HG03521 (cell line): Measurements from ENCODE around the gene KIF3A.

Source experiments
- ATAC-seq: cut with Tn5 transposase; IDR thresholded peaks from one replicate; pipeline ENCODE4 v1.9.1; 2021; ENCODE audit warnings: mild to moderate bottlenecking, moderate library complexity; ENCODE audit not compliant: unreplicated experiment

The KIF3A gene

GRCh38 chr5:132679717-132680380, 57.5 kb downstream of the KIF3A start:
- ATAC-seq: no peak

- ATAC-seq: no peak
These were observed 58.2 kb downstream of the KIF3A start for GRCh38 chr5:132679166-132679565.

GRCh38 chr5:132678735-132679134, 58.6 kb downstream of the KIF3A start:
- no peak for ATAC-seq

- ATAC-seq: no peak
These were observed 59.5 kb downstream of the KIF3A start for GRCh38 chr5:132677682-132678400.

- no peak for ATAC-seq
These were observed 60.2 kb downstream of the KIF3A start for GRCh38 chr5:132677191-132677590.

- no peak for ATAC-seq
These were observed 61.2 kb downstream of the KIF3A start for GRCh38 chr5:132675936-132676689.

GRCh38 chr5:132674671-132675506, 62.5 kb downstream of the KIF3A start:
- ATAC-seq: peak; percentile 84

- ATAC-seq: no peak
These were observed 63.3 kb downstream of the KIF3A start, which contains the start of gene IL4 for GRCh38 chr5:132673939-132674630. Gene IL4, plus strand, starts transcription at chr5:132673989. Its CDS starts 62 bp downstream, at chr5:132674051.

GRCh38 chr5:132673488-132673887, 63.9 kb downstream of the KIF3A start:
- ATAC-seq: no peak

GRCh38 chr5:132671000-132671399, 66.3 kb downstream of the KIF3A start:
- no peak for ATAC-seq

- no peak for ATAC-seq
These were observed 67.1 kb downstream of the KIF3A start for GRCh38 chr5:132669966-132670882.

GRCh38 chr5:132669455-132669820, 67.9 kb downstream of the KIF3A start:
- no peak for ATAC-seq

- ATAC-seq: no peak
These were observed 68.5 kb downstream of the KIF3A start for GRCh38 chr5:132668706-132669454.

GRCh38 chr5:132667761-132668705, 69.3 kb downstream of the KIF3A start:
- ATAC-seq: no peak

GRCh38 chr5:132667309-132667708, 70.0 kb downstream of the KIF3A start:
- no peak for ATAC-seq

GRCh38 chr5:132666310-132667123, 70.8 kb downstream of the KIF3A start:
- ATAC-seq: no peak
